SJCRH30 (cell line): ENCODE measurements around the gene USE1. TPM values are rescaled to one million over a fixed set of nuclear protein-coding genes. Genes with fewer than 3 reads are reported as not detected.

ENCODE experiments used
- total RNA-seq: library from RNA; depleted of rRNA; stranded (reverse); fragments of >200 nt; shearing (Covaris generic); gene quantifications from 2 replicates; pipeline ENCODE4 v1.2.3, GENCODE V29; 2014; rRNA removed

Gene USE1
- total RNA-seq, 1 experiment from 2014 or later = 9.9 TPM

Other genes with a start within 250 kb of the USE1 start
- gene CPAMD8, start 188.5 kb upstream of the USE1 start, total RNA-seq = 0.08 and 0.34 TPM in 2 replicates
- gene HAUS8, start 139.9 kb upstream of the USE1 start, total RNA-seq = 22.9 and 23.9 TPM in 2 replicates
- gene MYO9B, start 139.6 kb upstream of the USE1 start, total RNA-seq = 47.7 and 48.4 TPM in 2 replicates
- gene OCEL1, start 10.9 kb downstream of the USE1 start, total RNA-seq = 5.1 and 5.3 TPM in 2 replicates
- gene NR2F6, start 30.6 kb downstream of the USE1 start, total RNA-seq = 41.0 and 42.0 TPM in 2 replicates
- gene USHBP1, start 49.4 kb downstream of the USE1 start, total RNA-seq = 0.04 TPM in 1 of 2 replicates, not detected in the other
- 96.0 and 98.5 TPM in 2 replicates for gene BABAM1, start 52.1 kb downstream of the USE1 start, total RNA-seq
- 0.49 and 0.66 TPM in 2 replicates for gene ANKLE1, start 66.5 kb downstream of the USE1 start, total RNA-seq
- gene ABHD8, start 88.1 kb downstream of the USE1 start, total RNA-seq = 26.4 and 27.2 TPM in 2 replicates
- gene MRPL34, start 90.5 kb downstream of the USE1 start, total RNA-seq = 68.5 and 69.0 TPM in 2 replicates
- 34.2 and 37.5 TPM in 2 replicates for gene DDA1, start 94.2 kb downstream of the USE1 start, total RNA-seq
- 2.7 and 3.0 TPM in 2 replicates for gene ANO8, start 119.5 kb downstream of the USE1 start, total RNA-seq
- gene GTPBP3, start 122.2 kb downstream of the USE1 start, total RNA-seq = 27.6 and 31.2 TPM in 2 replicates
- gene PLVAP, start 162.0 kb downstream of the USE1 start, total RNA-seq = not detected in 2 replicates
- gene CCDC194, start 178.8 kb downstream of the USE1 start, total RNA-seq = not detected in 2 replicates
- gene BST2, start 190.3 kb downstream of the USE1 start, total RNA-seq = 19.9 and 20.6 TPM in 2 replicates
- 34.4 and 41.2 TPM in 2 replicates for gene MVB12A, start 204.7 kb downstream of the USE1 start, total RNA-seq
- 0.10 TPM in 1 of 2 replicates, not detected in the other for gene TMEM221, start 233.3 kb downstream of the USE1 start, total RNA-seq
- gene NXNL1, start 245.6 kb downstream of the USE1 start, total RNA-seq = not detected in 2 replicates